Heart right ventricle (tissue), 16 donors: ENCODE data around the gene NPAS2. TPM values are rescaled to one million over a fixed set of nuclear protein-coding genes. Genes with fewer than 3 reads are reported as not detected.

Experiments
- ATAC-seq, 8 donors: fragments of 200-7000 bp; cut with Tn5 transposase; one replicate each; pipeline ENCODE4 v1.9.1; 2020; ENCODE audit warnings: mild to moderate bottlenecking in 8 of 8, moderate library complexity in 8 of 8, moderate number of reproducible peaks in 1 of 8
- DNase-seq, 2 donors: peaks; one replicate each; pipeline ENCODE4 v3.0.0-alpha.2; 2020
- H3K27ac ChIP-seq, 10 donors: fragments of 200-600 bp; sonication (generic) in 2 of 10; one replicate each; pipeline versions ENCODE4 v1.5.0 to v1.8.0; 2020 to 2022; ENCODE audit warnings: mild to moderate bottlenecking in 3 of 10
- H3K27me3 ChIP-seq, 7 donors: fragments of 200-600 bp; one replicate each; pipeline ENCODE4 v1.8.0; 2021 to 2022; ENCODE audit warnings: mild to moderate bottlenecking in 2 of 7
- H3K36me3 ChIP-seq, 9 donors: fragments of 200-600 bp; sonication (generic) in 1 of 9; one replicate each; pipeline versions ENCODE4 v1.5.0 to v1.8.0; 2020 to 2022; ENCODE audit warnings: mild to moderate bottlenecking in 2 of 9
- H3K4me1 ChIP-seq, 9 donors: fragments of 200-600 bp; sonication (generic) in 1 of 9; one replicate each; pipeline versions ENCODE4 v1.5.0 to v1.8.0; 2020 to 2022; ENCODE audit warnings: mild to moderate bottlenecking in 4 of 9
- H3K4me3 ChIP-seq, 10 donors: fragments of 200-600 bp; sonication (generic) in 2 of 10; one replicate each; pipeline versions ENCODE4 v1.5.0 to v1.8.0; 2020 to 2022; ENCODE audit warnings: mild to moderate bottlenecking in 7 of 10, moderate library complexity in 2 of 10
- H3K9me3 ChIP-seq, 11 donors: fragments of 200-600 bp in 10 of 11; sonication (generic) in 2 of 11; one replicate each; pipeline versions ENCODE4 v1.5.0 to v1.8.0; 2013 to 2022; ENCODE audit warnings: mild to moderate bottlenecking in 2 of 11, control low read depth in 1 of 11, moderate library complexity in 1 of 11
- WGBS, 2 donors: extraction: QIAGEN DNeasy Blood & Tissue Kit; methylation state at CpG; one replicate each; pipeline ENCODE4 v1.1.7; 2013; ENCODE audit warnings: inconsistent platforms in 1 of 2; 5-methylcytosine and 5-hydroxymethylcytosine counted together
- intact Hi-C, 10 donors: fragments of 100-400 bp; cut with DNase I; formaldehyde crosslinking; loops; one replicate each; pipeline versions ENCODE4 v1.11.1 to v1.14.2; 2022
- polyA plus RNA-seq, 2 donors: library from polyadenylated mRNA; stranded (reverse); fragments of 200-250 nt; gene quantifications; one replicate each; pipeline ENCODE4 v1.2.3, GENCODE V29; 2013
- total RNA-seq, 10 donors: library from RNA; stranded (reverse); fragmentation: NEBNext Ultra II Directional in 3 of 10; extraction: Animal tissue kit (Norgen Biotek cat#: 25700) in 3 of 10; gene quantifications; one replicate each; pipeline versions ENCODE4 v1.2.1 to v1.2.4, GENCODE V29; 2021 to 2023
- TF ChIP-seq, protein P1 (sequence below), 9 donors: fragments of 200-600 bp; sonication (generic) in 2 of 9; IDR thresholded peaks; one replicate each; pipeline versions ENCODE4 v1.5.0 to v1.8.0; 2021 to 2022; ENCODE audit warnings: antibody characterized with exemption in 9 of 9, mild to moderate bottlenecking in 5 of 9, moderate library complexity in 1 of 9
- donor health status: Arrhythmogenic right ventricular cardiomyopathy.
- donor health status: ischemic (EF 13 %, LVEDD 7.1; RV severe dilation, severe dysfunction).
- donor health status: healthy with polysubstance abuse.
- donor health status: DM: no; HTN: yes; CAD: no.
- donor health status: DM: no; HTN: no; CAD: no.
- donor health status: ischemic (EF 25% LVEDD 6.9; RV normal size, moderate dysfunction).
- donor health status: ischemic (EF 25% LVEDD 5.7; RV mildly dilated, moderate dysfunction).
- donor health status: healthy.
- donor health status: DM: yes; HTN: yes; CAD: no.
- donor health status: Ischemic cardiomyopathy.
- donor health status: ischemic (EF 35%, LVEDD 5.7; RV mildly dilated, moderate dysfunction).
- donor health status: nonischemic (EF 11% LVEDD 7.7; RV severe dilation, severe dysfunction).
- donor health status: DM: yes; HTN: yes; CAD: no.
- donor health status: PGD.
- donor health status: ischemic (EF 29% LVEDD 5.4; RV normal size, mild dysfunction).
- donor health status: nonischemic (EF 23%, LVEDD 6.1; RV moderate dilation, normal function).

NPAS2 gene
- total and polyA plus RNA-seq, 12 donors: 32.1 to 70.1 (median 41.2) TPM

DNA sequence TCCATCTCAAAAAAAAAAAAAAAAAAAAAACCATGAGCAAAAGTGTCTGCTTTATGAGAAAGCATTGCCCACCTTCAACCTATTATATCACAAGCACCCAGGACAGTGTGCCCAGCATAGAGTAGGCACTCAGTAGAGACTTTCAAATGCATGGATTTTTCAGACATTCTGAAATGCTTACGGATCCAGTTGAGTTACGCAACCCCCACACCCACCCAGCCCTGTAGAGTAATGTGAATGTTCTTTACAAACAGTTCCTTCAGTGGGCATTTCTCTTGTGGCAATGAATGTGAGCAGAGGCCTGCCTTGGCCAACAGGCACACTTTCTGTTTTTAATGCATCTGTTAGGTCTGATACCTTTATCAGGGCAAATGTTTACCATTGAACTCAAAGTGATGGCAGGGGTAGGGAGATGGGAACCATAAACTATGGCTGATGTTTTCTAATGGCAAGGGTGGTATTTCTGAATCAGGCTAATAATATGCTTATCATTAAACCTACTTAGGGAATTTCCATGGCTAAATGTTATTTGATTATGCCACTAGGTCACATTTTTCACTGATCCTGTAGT is 117.1 kb downstream of the NPAS2 start:
- WGBS, 2 donors: 73 to 74% methylated on average over 2 of the region's 2 CpGs
- Histone ChIP-seq H3K4me1 (peaks cover 0 to 36% (median 26%) of the 10 kb centered on the region in 9 donors), H3K9me3 (no peaks in the 10 kb centered on the region), H3K36me3 (peaks cover 0 to 56% (median 10%) of the 10 kb centered on the region in 9 donors), H3K27me3 (no peaks in the 10 kb centered on the region), H3K27ac (peak overlapping the region in 5 of 10 donors; percentile 73 to 88 (median 79)), H3K4me3 (no peak overlapping the region)
- intact Hi-C loops: loop anchor here in 4 of 10 donors (5.0 to 10.0 kb wide), 4 partner anchors 92 to 210 kb away; partner anchors contain the start of gene NPAS2 (in 2 of the 4)
- no peak for ATAC-seq
- no peak for DNase-seq
- TF ChIP-seq, protein P1, sequence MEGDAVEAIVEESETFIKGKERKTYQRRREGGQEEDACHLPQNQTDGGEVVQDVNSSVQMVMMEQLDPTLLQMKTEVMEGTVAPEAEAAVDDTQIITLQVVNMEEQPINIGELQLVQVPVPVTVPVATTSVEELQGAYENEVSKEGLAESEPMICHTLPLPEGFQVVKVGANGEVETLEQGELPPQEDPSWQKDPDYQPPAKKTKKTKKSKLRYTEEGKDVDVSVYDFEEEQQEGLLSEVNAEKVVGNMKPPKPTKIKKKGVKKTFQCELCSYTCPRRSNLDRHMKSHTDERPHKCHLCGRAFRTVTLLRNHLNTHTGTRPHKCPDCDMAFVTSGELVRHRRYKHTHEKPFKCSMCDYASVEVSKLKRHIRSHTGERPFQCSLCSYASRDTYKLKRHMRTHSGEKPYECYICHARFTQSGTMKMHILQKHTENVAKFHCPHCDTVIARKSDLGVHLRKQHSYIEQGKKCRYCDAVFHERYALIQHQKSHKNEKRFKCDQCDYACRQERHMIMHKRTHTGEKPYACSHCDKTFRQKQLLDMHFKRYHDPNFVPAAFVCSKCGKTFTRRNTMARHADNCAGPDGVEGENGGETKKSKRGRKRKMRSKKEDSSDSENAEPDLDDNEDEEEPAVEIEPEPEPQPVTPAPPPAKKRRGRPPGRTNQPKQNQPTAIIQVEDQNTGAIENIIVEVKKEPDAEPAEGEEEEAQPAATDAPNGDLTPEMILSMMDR (IDR thresholded peaks at IDR 0.05): no peak

DNA sequence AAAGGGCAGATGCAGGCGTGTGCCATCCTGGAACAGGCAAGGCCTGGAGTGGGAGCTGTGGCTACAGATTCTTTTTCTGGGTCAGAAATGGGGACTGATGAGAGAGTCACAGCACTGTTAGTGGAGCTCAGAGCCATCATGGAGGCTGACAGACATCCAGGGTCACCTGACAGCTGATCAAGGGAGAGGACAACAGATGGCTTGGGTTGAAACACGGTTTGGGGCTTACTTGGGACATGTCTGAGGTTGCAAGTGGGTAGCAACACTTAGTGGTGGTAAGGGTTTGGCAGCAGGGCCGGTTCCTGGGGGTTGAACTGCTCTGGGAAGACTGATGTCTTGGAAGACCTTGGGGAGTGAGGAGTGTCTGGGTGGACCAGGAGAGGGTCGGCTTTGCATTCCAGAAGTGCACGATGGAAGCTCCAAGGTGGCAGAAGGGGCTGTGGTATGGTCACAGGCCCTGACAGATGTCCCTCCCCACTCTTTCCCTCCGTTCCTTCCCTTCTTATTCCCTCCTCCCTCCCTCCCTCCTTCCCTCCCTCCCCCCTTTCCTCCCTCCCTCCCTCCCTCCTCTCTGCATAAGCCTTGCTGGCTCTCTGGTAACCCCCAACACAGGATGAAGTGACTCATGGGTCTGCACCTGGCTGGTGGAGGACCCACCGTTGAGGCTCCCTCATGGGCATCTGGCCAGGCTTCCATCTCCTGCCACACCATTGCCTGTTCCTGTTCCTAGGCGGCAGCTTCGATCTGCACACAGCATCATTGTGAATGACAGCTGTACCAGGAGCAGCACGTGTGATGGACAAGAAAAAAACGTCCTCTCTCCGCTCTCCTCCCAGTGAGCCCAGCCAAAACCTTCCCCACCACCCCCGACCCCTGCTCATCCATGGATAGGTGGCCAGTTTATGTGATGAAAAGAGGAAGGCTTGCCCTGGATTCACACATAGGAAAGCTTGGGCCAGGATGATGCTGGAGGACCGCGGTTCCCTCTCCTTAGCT is 118.4 kb downstream of the NPAS2 start:
- no peak for ATAC-seq

DNA sequence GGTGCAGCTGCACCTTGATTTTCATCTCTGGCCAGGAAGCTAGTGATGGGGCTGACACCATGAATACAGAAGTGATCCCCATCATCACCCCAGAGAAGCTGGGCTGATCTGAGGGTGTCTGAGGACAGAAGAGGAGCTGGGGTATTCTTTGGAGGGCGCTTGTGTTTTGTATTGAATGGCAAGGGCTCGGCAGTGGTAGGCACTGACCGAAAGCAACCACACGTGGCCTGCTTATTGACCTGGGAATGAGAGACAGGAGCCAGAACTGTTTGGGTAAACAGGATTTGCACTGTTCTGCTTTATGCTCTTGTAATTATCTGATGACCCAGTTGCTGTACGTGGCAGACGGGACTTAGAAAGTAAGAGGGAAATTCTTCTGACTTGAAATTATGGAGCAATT is 119.5 kb downstream of the NPAS2 start:
- no peaks in the 10 kb centered on the region for H3K9me3 ChIP-seq
- peaks cover 0 to 33% (median 19%) of the 10 kb centered on the region in 9 donors for H3K4me1 ChIP-seq
- no peak for DNase-seq
- H3K27me3 ChIP-seq: no peaks in the 10 kb centered on the region
- H3K4me3 ChIP-seq: no peak overlapping the region
- peaks cover 0 to 52% (median 0%) of the 10 kb centered on the region in 9 donors for H3K36me3 ChIP-seq
- intact Hi-C loops: loop anchor here in 4 of 10 donors (5.0 to 10.0 kb wide), 4 partner anchors 95 to 208 kb away; partner anchors contain the start of gene NPAS2 (in 2 of the 4)
- 75 to 76% methylated on average over 6 of the region's 6 CpGs for WGBS, 2 donors
- TF ChIP-seq, protein P1 (IDR thresholded peaks at IDR 0.05): no peak
- H3K27ac ChIP-seq: no peak overlapping the region
- ATAC-seq: no peak

More for the DNA sequence above, 118.4 kb downstream of the NPAS2 start:
- intact Hi-C loops: loop anchor here in 4 of 10 donors (5.0 to 10.0 kb wide), 4 partner anchors 94 to 209 kb away; partner anchors contain the start of gene NPAS2 (in 2 of the 4)
- Histone ChIP-seq H3K4me1 (peaks cover 0 to 36% (median 26%) of the 10 kb centered on the region in 9 donors), H3K27me3 (no peaks in the 10 kb centered on the region), H3K36me3 (peaks cover 0 to 48% (median 6%) of the 10 kb centered on the region in 9 donors), H3K4me3 (no peak overlapping the region), H3K27ac (peak overlapping the region in 4 of 10 donors; percentile 12 to 88 (median 76)), H3K9me3 (no peaks in the 10 kb centered on the region)
- WGBS, 2 donors: 84 to 88% methylated on average over 14 to 15 of the region's 15 CpGs
- TF ChIP-seq, protein P1 (IDR thresholded peaks at IDR 0.05): no peak
- no peak for DNase-seq

DNA sequence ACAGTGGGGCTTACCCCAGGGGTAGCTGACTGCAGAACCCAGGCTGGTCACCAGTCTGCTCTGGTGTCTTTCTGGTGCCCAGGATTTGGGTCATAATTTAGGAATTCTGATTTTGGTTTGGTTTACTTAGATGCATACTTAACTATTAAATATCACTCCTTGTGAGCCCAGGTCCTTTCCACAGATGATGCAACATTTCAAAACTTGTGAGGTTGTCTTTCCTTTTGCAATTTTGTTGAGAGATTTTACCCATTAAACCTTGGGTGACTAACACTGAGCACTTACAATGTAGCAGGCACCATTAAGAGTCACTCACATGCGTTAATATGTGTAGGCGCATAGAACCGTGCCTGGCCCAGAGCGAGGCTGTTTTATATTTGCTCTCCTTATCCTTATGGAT is 120.3 kb downstream of the NPAS2 start:
- H3K27ac ChIP-seq: no peak overlapping the region
- ATAC-seq (no peak), DNase-seq (no peak)
- 96 to 97% methylated on average over 4 of the region's 4 CpGs for WGBS, 2 donors
- H3K4me3 ChIP-seq: no peak overlapping the region
- intact Hi-C loops: no loop called here
- no peaks in the 10 kb centered on the region for H3K9me3 ChIP-seq
- TF ChIP-seq, protein P1 (IDR thresholded peaks at IDR 0.05): no peak
- H3K4me1 ChIP-seq: peaks cover 0 to 25% (median 13%) of the 10 kb centered on the region in 9 donors
- H3K36me3 ChIP-seq: peaks cover 0 to 52% (median 0%) of the 10 kb centered on the region in 9 donors
- H3K27me3 ChIP-seq: no peaks in the 10 kb centered on the region
